ENCODE measurements around the gene MAP4. TPM values are rescaled to one million over a fixed set of nuclear protein-coding genes. Genes with fewer than 3 reads are reported as not detected.

Gene MAP4
- total and polyA plus RNA-seq, 7 donors, result 85.5 to 1,424 (median 819) TPM

GRCh38 chr3:47980795-47981194 lies 35.4 kb downstream of the MAP4 start:
- H3K27ac ChIP-seq, result no peak overlapping the region
- 92 to 96% (median 95%) methylated on average over 2 of the region's 2 CpGs for WGBS, 3 donors
- peaks cover 0 to 28% of the 10 kb centered on the region in 2 donors for H3K36me3 ChIP-seq (ENCODE audit: insufficient read depth in 1 of 2, low read depth in 1 of 2)
- peaks cover 33% of the 10 kb centered on the region for H3K4me1 ChIP-seq
- no peak for ATAC-seq
- H3K27me3 ChIP-seq (ENCODE audit: insufficient read depth in 3 of 3, low read length in 2 of 3), result no peaks in the 10 kb centered on the region
- DNase-seq, result no peak
- intact Hi-C loops (cut with DNase I), result loop anchor here in 1 of 2 donors (10.0 kb wide), 1 partner anchor 174 kb away; no protein-coding TSS in a partner anchor
- no peaks in the 10 kb centered on the region for H3K9me3 ChIP-seq
- no peak for TF ChIP-seq CTCF (IDR thresholded peaks at IDR 0.05)
- no peak overlapping the region for H3K4me3 ChIP-seq

GRCh38 chr3:47979070-47979469 lies 37.1 kb downstream of the MAP4 start:
- Histone ChIP-seq H3K9me3 (no peaks in the 10 kb centered on the region), H3K27me3 (ENCODE audit: insufficient read depth in 3 of 3, low read length in 2 of 3) (no peaks in the 10 kb centered on the region), H3K4me1 (peaks cover 20% of the 10 kb centered on the region), H3K27ac (no peak overlapping the region), H3K36me3 (ENCODE audit: insufficient read depth in 1 of 2, low read depth in 1 of 2) (peaks cover 0 to 42% of the 10 kb centered on the region in 2 donors), H3K4me3 (no peak overlapping the region)
- ATAC-seq (no peak), DNase-seq (no peak)
- no peak for TF ChIP-seq CTCF (IDR thresholded peaks at IDR 0.05)
- WGBS, 3 donors, result 91 to 98% (median 95%) methylated on average over 1 of the region's 1 CpG
- intact Hi-C loops (cut with DNase I), result no loop called here

GRCh38 chr3:47978386-47978785 lies 37.8 kb downstream of the MAP4 start:
- Histone ChIP-seq H3K4me1 (peaks cover 15% of the 10 kb centered on the region), H3K27me3 (ENCODE audit: insufficient read depth in 3 of 3, low read length in 2 of 3) (no peaks in the 10 kb centered on the region), H3K4me3 (no peak overlapping the region), H3K36me3 (ENCODE audit: insufficient read depth in 1 of 2, low read depth in 1 of 2) (peaks cover 0 to 44% of the 10 kb centered on the region in 2 donors), H3K9me3 (no peaks in the 10 kb centered on the region), H3K27ac (no peak overlapping the region)
- 96 to 99% (median 97%) methylated on average over 8 of the region's 8 CpGs for WGBS, 3 donors
- DNase-seq (no peak), ATAC-seq (no peak)
- no peak for TF ChIP-seq CTCF (IDR thresholded peaks at IDR 0.05)
- intact Hi-C loops (cut with DNase I), result no loop called here

- Histone ChIP-seq H3K27me3 (ENCODE audit: insufficient read depth in 3 of 3, low read length in 2 of 3) (no peaks in the 10 kb centered on the region), H3K36me3 (ENCODE audit: insufficient read depth in 1 of 2, low read depth in 1 of 2) (peaks cover 0 to 51% of the 10 kb centered on the region in 2 donors), H3K4me3 (no peak overlapping the region), H3K9me3 (no peaks in the 10 kb centered on the region), H3K27ac (no peak overlapping the region), H3K4me1 (peaks cover 2% of the 10 kb centered on the region)
- 72 to 80% (median 78%) methylated on average over 3 of the region's 3 CpGs for WGBS, 3 donors
- DNase-seq (no peak), ATAC-seq (no peak)
- intact Hi-C loops (cut with DNase I), result no loop called here
- TF ChIP-seq CTCF (IDR thresholded peaks at IDR 0.05), result no peak
These were observed 40.0 kb downstream of the MAP4 start for GRCh38 chr3:47976135-47976732.

GRCh38 chr3:47974974-47975470 lies 41.2 kb downstream of the MAP4 start:
- Histone ChIP-seq H3K27me3 (ENCODE audit: insufficient read depth in 3 of 3, low read length in 2 of 3) (no peaks in the 10 kb centered on the region), H3K27ac (no peak overlapping the region), H3K9me3 (no peaks in the 10 kb centered on the region), H3K4me1 (no peaks in the 10 kb centered on the region), H3K36me3 (ENCODE audit: insufficient read depth in 1 of 2, low read depth in 1 of 2) (peaks cover 0 to 60% of the 10 kb centered on the region in 2 donors), H3K4me3 (no peak overlapping the region)
- intact Hi-C loops (cut with DNase I), result no loop called here
- no peak for DNase-seq
- 79 to 83% (median 81%) methylated on average over 4 of the region's 4 CpGs for WGBS, 3 donors
- no peak for TF ChIP-seq CTCF (IDR thresholded peaks at IDR 0.05)
- ATAC-seq, result no peak
